Inflammatory macrophage treated with lipopolysaccharide for 1 hour (primary cell): ENCODE results near the gene CLDN15.
A peak's percentile ranks its signal among the peaks of the same experiment; 100 is the strongest.

Experiments
- DNase-seq, 2 donors: peaks; one replicate each; pipeline ENCODE4 v3.0.0-alpha.2; 2020 to 2022

CLDN15 gene

GRCh38 chr7:101243646-101244374, 6.2 kb upstream of the CLDN15 start:
- DNase-seq: peak; percentile 14 to 43

- DNase-seq: no peak
Observed at GRCh38 chr7:101241443-101242349, 4.1 kb upstream of the CLDN15 start.

- DNase-seq: peak; percentile 71 to 78
Observed at GRCh38 chr7:101241015-101241363, 3.4 kb upstream of the CLDN15 start.

GRCh38 chr7:101240226-101241014, 2.8 kb upstream of the CLDN15 start:
- DNase-seq: no peak

- no peak for DNase-seq
Observed at GRCh38 chr7:101239951-101240220, 2.3 kb upstream of the CLDN15 start.

GRCh38 chr7:101239191-101239950, 1.8 kb upstream of the CLDN15 start:
- DNase-seq: no peak

GRCh38 chr7:101238226-101239182, 902 bp upstream of the CLDN15 start:
- no peak for DNase-seq

GRCh38 chr7:101236292-101236835, 1.2 kb downstream of the CLDN15 start:
- no peak for DNase-seq

GRCh38 chr7:101235522-101235921, 2.1 kb downstream of the CLDN15 start:
- DNase-seq: no peak

GRCh38 chr7:101235050-101235449, 2.6 kb downstream of the CLDN15 start:
- peak in 1 of 2 donors; percentile 28 for DNase-seq

- no peak for DNase-seq
Observed at GRCh38 chr7:101234636-101235035, 3.0 kb downstream of the CLDN15 start.

- DNase-seq: no peak
Observed at GRCh38 chr7:101233907-101234547, 3.6 kb downstream of the CLDN15 start.

- no peak for DNase-seq
Observed at GRCh38 chr7:101232141-101232850, 5.3 kb downstream of the CLDN15 start.

- no peak for DNase-seq
Observed at GRCh38 chr7:101231644-101232043, 6.0 kb downstream of the CLDN15 start.

GRCh38 chr7:101226721-101227120, 10.9 kb downstream of the CLDN15 start:
- DNase-seq: no peak

- DNase-seq: no peak
Observed at GRCh38 chr7:101225650-101226049, 12.0 kb downstream of the CLDN15 start.

- DNase-seq: no peak
Observed at GRCh38 chr7:101223528-101223927, 14.1 kb downstream of the CLDN15 start.

GRCh38 chr7:101222275-101222830, 15.2 kb downstream of the CLDN15 start:
- DNase-seq: no peak

GRCh38 chr7:101220295-101220694, 17.3 kb downstream of the CLDN15 start:
- no peak for DNase-seq
